HG03196 (cell line): Measurements from ENCODE around the gene TMOD3.
"Not testable (repeated sequence)": the region's sequence is repeated elsewhere in the genome, so short reads cannot be mapped to it uniquely, and the experiment has no call there.

Experiments
- ATAC-seq: cut with Tn5 transposase; IDR thresholded peaks from one replicate; pipeline ENCODE4 v1.9.1; 2021; ENCODE audit not compliant: unreplicated experiment

The TMOD3 gene

GRCh38 chr15:51829376-51830275 lies at the start of gene TMOD3:
Gene TMOD3, plus strand, starts transcription at chr15:51829653. Its CDS starts 33,232 bp downstream, at chr15:51862885.
- ATAC-seq = peak; percentile 77

GRCh38 chr15:51780636-51781035 lies 48.8 kb upstream of the TMOD3 start:
- ATAC-seq = no peak

GRCh38 chr15:51781506-51781905 lies 47.9 kb upstream of the TMOD3 start:
- no peak for ATAC-seq

- ATAC-seq = no peak
Observed at GRCh38 chr15:51782357-51782896, 47.0 kb upstream of the TMOD3 start.

- no peak for ATAC-seq
Observed at GRCh38 chr15:51783967-51784366, 45.5 kb upstream of the TMOD3 start.

GRCh38 chr15:51787130-51787529 lies 42.3 kb upstream of the TMOD3 start:
- ATAC-seq = not testable (repeated sequence)

- ATAC-seq = not testable (repeated sequence)
Observed at GRCh38 chr15:51792474-51792873, 37.0 kb upstream of the TMOD3 start.

GRCh38 chr15:51793521-51794305 lies 35.7 kb upstream of the TMOD3 start:
- ATAC-seq = no peak

- no peak for ATAC-seq
Observed at GRCh38 chr15:51796847-51797401, 32.5 kb upstream of the TMOD3 start.

GRCh38 chr15:51798281-51798680 lies 31.2 kb upstream of the TMOD3 start:
- ATAC-seq = no peak

GRCh38 chr15:51799282-51800252 lies 29.9 kb upstream of the TMOD3 start:
- no peak for ATAC-seq

GRCh38 chr15:51801391-51801835 lies 28.0 kb upstream of the TMOD3 start:
- no peak for ATAC-seq

- ATAC-seq = no peak
Observed at GRCh38 chr15:51802593-51802992, 26.9 kb upstream of the TMOD3 start.

GRCh38 chr15:51803965-51804364 lies 25.5 kb upstream of the TMOD3 start:
- no peak for ATAC-seq

- no peak for ATAC-seq
Observed at GRCh38 chr15:51806123-51806522, 23.3 kb upstream of the TMOD3 start.

GRCh38 chr15:51809457-51809856 lies 20.0 kb upstream of the TMOD3 start:
- ATAC-seq = no peak

GRCh38 chr15:51812598-51812997 lies 16.9 kb upstream of the TMOD3 start:
- no peak for ATAC-seq

GRCh38 chr15:51814606-51815005 lies 14.8 kb upstream of the TMOD3 start:
- no peak for ATAC-seq

GRCh38 chr15:51816611-51817010 lies 12.8 kb upstream of the TMOD3 start:
- ATAC-seq = no peak

- no peak for ATAC-seq
Observed at GRCh38 chr15:51818150-51818549, 11.3 kb upstream of the TMOD3 start.
